GM20000 (cell line): ENCODE data around the gene UGT1A10.

Experiments
- DNase-seq: peaks from one replicate; pipeline ENCODE4 v3.0.0; 2012; ENCODE audit warnings: low spot score
- CTCF ChIP-seq: IDR thresholded peaks from 2 replicates; pipeline ENCODE4 v1.5.1; 2012; ENCODE audit warnings: mild to moderate bottlenecking, control low read depth; ENCODE audit errors: extremely low read depth, missing control alignments

UGT1A10 gene

GRCh38 chr2:233792720-233793119 lies 156.5 kb downstream of the UGT1A10 start:
- TF ChIP-seq CTCF, result no peak

GRCh38 chr2:233793465-233794127 lies 157.3 kb downstream of the UGT1A10 start:
- DNase-seq, result no peak

More at GRCh38 chr2:233792720-233793119, 156.5 kb downstream of the UGT1A10 start:
- no peak for DNase-seq

GRCh38 chr2:233794128-233794658 lies 157.9 kb downstream of the UGT1A10 start:
- no peak for DNase-seq
- TF ChIP-seq CTCF, result no peak

More at GRCh38 chr2:233793465-233794127, 157.3 kb downstream of the UGT1A10 start:
- TF ChIP-seq CTCF, result no peak

GRCh38 chr2:233795735-233796171 lies 159.5 kb downstream of the UGT1A10 start:
- no peak for TF ChIP-seq CTCF
- no peak for DNase-seq

- TF ChIP-seq CTCF, result no peak
- no peak for DNase-seq
Measured at GRCh38 chr2:233796254-233796653, 160.0 kb downstream of the UGT1A10 start.

GRCh38 chr2:233798335-233799086 lies 162.3 kb downstream of the UGT1A10 start:
- DNase-seq, result no peak
- no peak for TF ChIP-seq CTCF

GRCh38 chr2:233799087-233799665 lies 162.9 kb downstream of the UGT1A10 start:
- no peak for DNase-seq
- TF ChIP-seq CTCF, result no peak
